HG03558 (cell line): ENCODE data around the gene MOBP.

ENCODE experiments used
- ATAC-seq: cut with Tn5 transposase; IDR thresholded peaks from one replicate; pipeline ENCODE4 v1.9.1; 2021; ENCODE audit warnings: moderate number of reproducible peaks; ENCODE audit not compliant: unreplicated experiment; ENCODE audit errors: extremely low read depth

MOBP gene

DNA sequence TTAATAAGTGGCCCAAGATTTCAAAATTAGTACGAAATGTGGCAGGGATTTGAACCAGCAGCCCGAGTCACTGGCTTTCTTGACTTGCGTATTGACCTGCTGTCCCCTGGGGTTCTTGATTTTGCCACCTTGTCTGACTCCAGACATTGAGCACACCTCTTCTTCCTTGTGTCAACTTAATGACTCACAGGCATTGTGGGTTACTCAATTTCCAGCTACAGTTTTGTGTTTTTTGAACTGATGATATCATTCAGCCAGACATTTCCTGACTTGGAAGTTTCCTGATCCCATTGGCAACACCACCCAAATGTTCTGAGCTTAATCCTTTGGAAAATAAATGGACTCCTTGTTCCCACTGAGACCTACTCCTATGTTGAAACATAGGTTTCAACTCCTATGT, 64.2 kb downstream of the MOBP start:
- no peak for ATAC-seq

DNA sequence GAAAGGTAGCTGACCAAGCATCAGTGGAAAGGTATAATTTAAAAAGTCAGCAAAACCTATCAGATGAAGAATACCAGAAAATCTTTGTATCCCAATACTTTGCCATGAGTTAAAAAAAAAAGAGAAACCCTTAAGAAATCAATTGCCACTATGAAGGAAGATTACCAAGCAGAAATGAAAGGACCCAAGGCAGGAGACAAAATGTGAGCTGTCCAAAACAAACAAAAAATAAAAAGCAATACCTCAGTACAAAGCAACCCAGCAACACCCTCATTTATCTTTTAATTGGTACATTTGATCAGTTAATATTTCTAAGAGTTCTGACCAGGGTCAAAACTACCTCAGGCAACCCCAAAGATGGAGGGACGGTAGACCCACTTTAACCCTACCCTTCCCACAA, 65.3 kb downstream of the MOBP start:
- no peak for ATAC-seq

DNA sequence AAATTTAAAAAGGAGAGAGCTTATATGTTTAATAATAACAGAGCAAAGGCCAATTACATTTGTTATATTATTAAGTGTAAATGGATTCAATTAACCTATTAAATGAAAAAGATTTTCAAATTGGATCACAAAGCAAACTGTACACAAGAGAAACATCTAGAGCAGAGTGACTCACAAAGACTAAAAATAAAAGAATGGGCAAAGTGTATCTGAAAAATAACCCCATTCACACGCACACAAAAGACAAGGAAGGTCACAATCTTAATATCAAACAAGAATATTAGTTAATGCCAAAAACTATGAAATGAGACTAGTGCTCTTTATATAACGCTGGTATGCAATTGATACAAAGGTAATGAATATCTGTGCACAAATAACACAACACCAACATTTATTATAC, 65.7 kb downstream of the MOBP start:
- no peak for ATAC-seq

DNA sequence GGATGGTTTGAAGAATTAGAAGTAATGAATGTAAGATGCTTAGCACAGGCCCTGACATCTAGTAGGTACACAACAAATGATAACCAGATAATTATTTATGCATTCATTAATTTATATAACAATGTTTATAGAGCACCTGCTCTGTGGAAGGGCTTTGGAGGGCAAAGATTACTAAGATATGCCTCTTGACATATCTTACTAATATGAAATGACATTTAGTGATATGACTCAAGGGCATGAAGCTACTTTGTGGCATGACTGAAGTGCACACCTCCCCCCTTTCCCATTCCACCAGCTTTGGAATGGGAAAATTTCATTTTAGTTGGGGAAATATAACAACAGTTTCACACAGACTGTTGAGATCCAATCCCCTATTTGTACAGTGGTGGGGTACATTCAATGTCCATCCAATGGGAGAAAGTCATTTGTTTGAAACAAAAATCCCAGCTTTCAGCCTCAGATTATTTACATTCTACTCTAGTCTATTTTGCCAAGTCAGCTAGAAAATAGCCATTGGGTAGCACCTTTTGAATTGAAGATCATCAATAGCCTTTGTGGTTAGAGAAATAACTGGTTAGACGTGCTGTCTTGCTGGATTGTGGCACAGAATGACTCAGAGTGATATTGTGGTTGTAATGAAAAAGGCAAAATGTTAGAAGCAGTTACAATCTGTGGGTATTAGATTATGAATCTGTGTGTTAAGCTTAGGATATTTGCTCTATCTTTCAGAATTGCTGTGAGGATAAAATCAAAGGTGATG, 72.9 kb downstream of the MOBP start:
- ATAC-seq: no peak

DNA sequence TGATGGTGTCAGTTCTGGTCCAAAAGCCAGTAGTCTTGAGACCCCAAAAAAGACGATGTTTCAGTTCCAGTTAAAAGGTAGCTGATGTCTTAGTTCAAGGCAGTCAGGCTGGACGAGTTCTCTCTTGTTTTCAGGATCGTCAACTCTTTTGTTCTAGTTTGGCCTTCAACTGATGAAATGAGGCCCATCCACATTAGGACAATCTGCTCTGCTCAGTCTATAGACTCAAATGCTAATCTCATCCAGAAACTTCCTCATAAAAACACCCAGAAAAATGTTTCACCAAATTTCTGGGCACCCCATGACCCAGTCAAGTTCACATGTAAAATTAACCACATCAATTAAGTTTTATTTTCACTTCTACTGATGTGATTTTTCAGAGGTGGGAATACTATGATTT, 74.0 kb downstream of the MOBP start:
- ATAC-seq: no peak

DNA sequence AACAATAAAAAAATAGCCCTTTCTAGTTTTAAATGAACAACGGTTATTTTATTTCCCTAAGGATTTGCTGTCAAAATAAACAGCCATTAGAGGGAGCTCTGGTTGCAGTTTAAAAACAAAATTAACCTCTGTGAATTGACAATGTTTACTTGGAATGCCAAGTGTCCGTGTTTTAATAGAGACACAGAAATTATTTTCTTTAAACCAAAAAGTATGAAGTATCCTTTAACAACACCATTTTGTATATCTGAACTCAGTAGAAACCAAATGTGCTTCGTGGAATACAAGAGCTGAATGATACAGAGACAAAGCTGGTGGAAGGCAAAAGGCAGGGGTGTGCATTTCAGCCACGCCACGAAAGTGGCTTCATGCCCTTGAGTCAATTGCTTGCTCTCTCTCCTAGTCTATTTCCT, 74.4 kb downstream of the MOBP start:
- no peak for ATAC-seq

DNA sequence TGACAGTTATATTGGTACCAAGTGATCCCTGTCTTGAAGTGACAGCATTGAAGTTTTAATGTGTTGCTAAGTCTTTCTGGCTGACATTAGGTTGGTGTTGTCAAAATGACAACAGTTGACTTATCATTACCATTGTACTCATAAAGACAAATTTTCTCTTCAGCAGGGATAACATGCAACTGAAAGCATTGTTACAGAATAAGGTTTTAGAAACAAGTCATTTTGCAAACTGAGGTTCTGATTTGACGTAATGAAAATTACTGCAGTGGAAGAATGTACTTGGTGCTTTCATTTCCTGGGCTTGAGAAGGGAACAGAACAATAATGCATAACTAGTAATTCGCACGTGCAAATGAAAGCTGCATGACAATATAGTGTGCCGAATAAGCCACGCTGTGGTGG, 75.1 kb downstream of the MOBP start:
- no peak for ATAC-seq

DNA sequence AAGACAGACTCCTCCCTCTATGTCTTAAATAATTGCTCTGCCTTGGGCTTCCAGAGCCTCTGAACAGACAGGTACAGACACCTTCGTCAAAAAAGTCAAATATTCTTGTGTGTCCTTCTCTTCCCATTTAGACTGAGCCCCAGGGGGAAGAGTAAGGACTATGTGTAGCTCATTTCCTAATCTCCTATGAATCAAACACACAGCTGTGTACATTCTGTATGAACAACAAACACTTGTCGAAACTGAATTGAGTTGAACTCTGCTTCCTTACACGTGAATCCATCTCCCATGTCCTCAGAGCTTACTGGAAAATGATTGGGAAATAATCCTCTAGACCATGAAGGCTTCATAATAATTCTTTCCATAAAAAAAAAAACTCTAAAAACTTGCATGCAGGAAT, 80.8 kb downstream of the MOBP start:
- no peak for ATAC-seq

DNA sequence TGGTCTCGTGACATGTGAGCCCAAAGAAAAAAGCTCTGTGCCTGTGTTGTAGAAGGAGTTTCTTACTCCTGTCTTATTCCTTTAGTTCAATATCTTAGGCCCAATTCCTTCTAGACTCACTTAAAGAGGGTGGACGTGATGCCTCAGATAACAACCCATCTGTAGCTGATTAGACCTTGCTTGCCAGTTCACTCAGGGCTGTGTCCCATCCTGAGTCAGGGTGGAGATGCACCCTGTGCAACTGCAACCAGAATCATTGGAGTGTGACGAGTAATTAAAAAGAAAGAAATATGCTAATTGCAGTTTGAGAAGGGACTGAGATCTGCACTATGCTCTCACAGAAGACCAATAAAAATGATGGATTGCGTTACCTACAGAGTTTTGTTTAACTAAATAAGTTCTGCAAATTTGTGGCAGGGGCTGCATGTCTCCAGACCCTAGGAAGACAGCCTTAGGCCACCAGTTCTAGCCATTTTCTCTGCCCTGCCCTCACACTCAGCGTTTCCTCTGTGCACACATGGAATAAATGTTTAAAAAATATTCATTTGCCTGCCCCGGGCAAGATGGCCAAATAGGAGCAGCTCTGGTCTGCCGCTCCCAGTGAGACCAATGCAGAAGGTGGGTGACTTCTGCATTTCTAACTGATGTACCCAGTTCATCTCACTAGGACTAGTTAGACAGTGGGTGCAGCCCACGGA, 83.0 kb downstream of the MOBP start:
- ATAC-seq: no peak
